Activated gamma-delta T cell treated with anti-CD3 and anti-CD28 coated beads, Interleukin-2, amount 50 U/mL, for 16 hours (primary cell): Measurements from ENCODE around the gene PRR13.
"Not testable (repeated sequence)": the region's sequence is repeated elsewhere in the genome, so short reads cannot be mapped to it uniquely, and the experiment has no call there.

Experiments used
- DNase-seq: peaks from one replicate; pipeline ENCODE4 v3.0.0-alpha.2; 2020; ENCODE audit warnings: low read depth

PRR13 gene

GRCh38 chr12:53472056-53472582 is 30.6 kb downstream of the PRR13 start:
- no peak for DNase-seq

DNA sequence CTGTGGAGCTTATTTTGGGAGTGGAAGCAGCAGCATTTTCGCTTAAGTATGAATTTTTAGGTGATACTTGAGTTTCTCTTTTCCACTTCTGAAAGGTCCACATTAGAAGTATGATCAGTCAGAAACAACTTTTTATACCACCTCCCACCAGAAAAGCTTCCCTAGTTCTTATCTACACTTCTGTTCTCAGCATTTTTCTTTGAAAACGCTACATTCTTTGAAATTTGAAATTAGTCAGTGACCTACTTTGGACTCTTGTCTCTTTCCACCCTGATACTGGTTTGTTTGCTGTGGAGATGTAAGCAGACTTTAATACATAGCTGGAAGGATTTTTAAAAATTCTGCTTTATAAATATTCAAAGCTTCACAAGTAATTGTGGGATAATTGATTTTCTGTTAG is 32.5 kb downstream of the PRR13 start:
- no peak for DNase-seq

GRCh38 chr12:53474819-53475218 is 33.3 kb downstream of the PRR13 start:
- DNase-seq, result no peak

- DNase-seq, result no peak
These were observed 35.3 kb downstream of the PRR13 start for GRCh38 chr12:53476769-53477209.

- no peak for DNase-seq
These were observed 37.3 kb downstream of the PRR13 start for GRCh38 chr12:53478865-53479264.

GRCh38 chr12:53479331-53479730 is 37.8 kb downstream of the PRR13 start:
- no peak for DNase-seq

DNA sequence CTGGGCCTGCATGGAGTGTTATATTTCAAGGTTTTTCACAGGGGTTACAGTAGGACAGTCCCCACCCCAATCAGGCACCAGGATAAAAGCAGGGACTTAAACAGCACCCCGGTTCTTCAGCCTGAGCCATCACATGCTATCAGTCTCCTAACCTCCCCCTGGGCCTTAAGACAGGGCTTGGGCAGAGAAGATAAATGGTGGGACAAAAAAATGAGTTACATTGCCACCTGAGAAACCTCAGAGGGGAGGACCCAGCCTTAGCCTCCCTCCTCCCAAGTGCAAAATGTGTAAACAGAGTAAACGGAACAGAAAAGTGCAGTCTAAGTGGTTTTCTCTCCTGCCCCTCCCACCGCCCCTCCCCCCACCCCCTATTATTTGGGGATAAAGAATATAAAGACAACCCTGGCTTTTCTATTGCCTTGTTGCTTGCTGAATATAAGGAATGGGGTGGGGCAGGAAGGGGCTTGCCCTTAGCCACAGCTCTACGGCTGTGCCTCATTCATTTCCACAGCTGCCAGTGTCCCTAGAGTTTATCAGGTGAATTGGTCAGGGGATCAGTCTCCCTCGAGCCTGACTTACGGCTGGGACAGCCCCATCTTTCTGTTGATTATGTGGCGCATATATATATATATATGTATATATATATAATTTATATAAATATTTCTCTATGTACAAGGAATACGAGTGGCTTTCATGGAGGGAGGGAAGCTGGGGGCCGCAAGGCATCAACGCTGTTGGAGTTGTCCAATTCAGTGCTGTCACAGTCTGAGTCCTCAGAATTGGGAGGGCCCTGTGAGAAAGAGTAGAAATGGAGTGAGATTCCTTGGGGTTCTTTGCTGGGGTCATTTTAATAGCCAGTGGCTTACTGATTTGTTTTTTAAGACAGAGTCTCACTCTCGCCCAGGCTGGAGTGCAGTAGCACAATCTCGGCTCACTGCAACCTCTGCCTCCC is 39.2 kb downstream of the PRR13 start:
- no peak for DNase-seq

GRCh38 chr12:53481458-53481857 is 39.9 kb downstream of the PRR13 start:
- not testable (repeated sequence) for DNase-seq

GRCh38 chr12:53481939-53482586 is 40.5 kb downstream of the PRR13 start:
- DNase-seq, result no peak

DNA sequence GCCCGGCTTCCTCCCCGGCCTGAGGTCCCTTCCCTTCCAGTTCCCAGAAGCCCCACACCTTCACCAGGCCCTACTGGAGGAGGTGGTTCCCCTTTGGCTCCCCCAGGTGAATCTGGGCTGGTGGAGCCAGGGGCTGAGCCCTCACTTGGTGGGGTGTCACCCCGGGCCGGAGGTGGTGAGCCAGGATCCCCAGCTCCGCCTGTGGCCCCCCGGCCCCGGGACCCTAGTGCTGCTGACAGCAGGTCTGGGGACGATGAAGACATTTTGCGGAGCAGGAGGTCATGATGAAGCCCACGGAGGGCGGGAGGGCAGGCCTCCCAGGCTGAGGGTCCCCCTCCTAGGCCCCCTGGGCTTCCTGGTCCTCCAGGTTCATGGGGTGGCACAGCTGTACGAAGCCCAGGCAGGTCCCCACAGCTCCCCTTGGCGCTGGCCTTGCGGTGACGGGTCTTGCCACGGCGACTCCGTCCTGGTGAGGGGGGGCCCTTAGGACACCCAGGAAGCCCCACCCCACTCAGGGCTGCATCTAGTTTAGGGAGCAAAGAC is 41.2 kb downstream of the PRR13 start:
- no peak for DNase-seq

GRCh38 chr12:53483225-53483978 is 41.9 kb downstream of the PRR13 start:
- no peak for DNase-seq

GRCh38 chr12:53483979-53484377 is 42.4 kb downstream of the PRR13 start:
- no peak for DNase-seq

GRCh38 chr12:53484686-53485575 is 43.4 kb downstream of the PRR13 start:
- no peak for DNase-seq

GRCh38 chr12:53485955-53486735 is 44.6 kb downstream of the PRR13 start:
- DNase-seq, result no peak

- DNase-seq, result no peak
These were observed 45.4 kb downstream of the PRR13 start for GRCh38 chr12:53486736-53487487.

DNA sequence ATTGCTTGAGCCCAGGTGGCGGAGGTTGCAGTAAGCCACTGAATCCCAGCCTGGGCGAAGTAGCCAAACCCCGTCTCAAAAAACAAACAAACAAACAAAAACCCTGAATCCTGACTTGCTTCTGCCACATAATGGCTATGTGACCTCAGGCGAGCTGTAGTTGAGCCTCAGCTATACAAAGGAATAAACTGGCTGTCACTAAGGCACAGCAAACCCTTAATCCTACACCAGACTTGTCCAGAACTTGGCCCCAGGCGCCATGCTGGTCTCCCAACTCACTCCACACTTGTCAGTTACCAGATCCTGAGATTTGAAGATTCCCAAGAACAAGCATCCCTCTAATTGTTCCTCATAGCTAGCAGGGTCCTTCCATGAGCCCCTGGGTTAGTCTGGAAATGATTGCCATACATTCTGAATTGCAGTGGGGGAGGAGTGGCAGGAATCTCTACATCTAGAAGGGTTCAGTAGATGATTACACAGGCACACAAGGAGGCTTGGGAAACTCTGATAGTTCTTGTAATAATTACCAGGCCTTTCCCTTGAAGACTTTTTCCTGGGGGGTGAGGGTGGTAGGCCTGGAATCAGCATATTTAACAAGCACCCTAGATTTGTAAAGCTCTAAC is 47.8 kb downstream of the PRR13 start:
- DNase-seq, result no peak

GRCh38 chr12:53492188-53492587 is 50.7 kb downstream of the PRR13 start:
- DNase-seq, result no peak

- DNase-seq, result peak; percentile 77
These were observed 51.5 kb downstream of the PRR13 start for GRCh38 chr12:53492830-53493609.
